RWPE2 (cell line): Measurements from ENCODE around the gene FAM136A.
"Not testable (repeated sequence)": the region's sequence is repeated elsewhere in the genome, so short reads cannot be mapped to it uniquely, and the experiment has no call there.

ENCODE experiments used
- ATAC-seq: fragments of 200-7000 bp; cut with Tn5 transposase; 3 replicates; pipeline ENCODE4 v1.9.1; 2021; ENCODE audit warnings: low read depth
- DNase-seq: peaks from one replicate; pipeline ENCODE4 v3.0.0-alpha.2; 2020; ENCODE audit warnings: low spot score
- H3K27ac ChIP-seq: fragments of 450-650 bp; 2 replicates; pipeline ENCODE4 v1.5.1; 2017; ENCODE audit warnings: mild to moderate bottlenecking; ENCODE audit not compliant: poor library complexity, severe bottlenecking
- H3K27me3 ChIP-seq: fragments of 250-450 bp; sonication (Bioruptor Pico); 2 replicates; pipeline ENCODE4 v1.5.1; 2021; ENCODE audit warnings: mild to moderate bottlenecking, moderate library complexity; ENCODE audit not compliant: insufficient read depth, poor library complexity, severe bottlenecking
- H3K36me3 ChIP-seq: fragments of 250-450 bp; sonication (Bioruptor Pico); 2 replicates; pipeline ENCODE4 v1.5.1; 2020; ENCODE audit warnings: low read depth, mild to moderate bottlenecking, moderate library complexity
- H3K4me1 ChIP-seq: fragments of 250-450 bp; sonication (Bioruptor Pico); 2 replicates; pipeline ENCODE4 v1.5.1; 2021; ENCODE audit warnings: mild to moderate bottlenecking, moderate library complexity; ENCODE audit not compliant: insufficient read depth, poor library complexity, severe bottlenecking
- H3K4me3 ChIP-seq: fragments of 250-450 bp; sonication (Bioruptor Pico); 2 replicates; pipeline ENCODE4 v1.5.1; 2021; ENCODE audit warnings: mild to moderate bottlenecking, moderate library complexity; ENCODE audit not compliant: severe bottlenecking
- H3K9me3 ChIP-seq: fragments of 250-450 bp; sonication (Bioruptor Pico); 2 replicates; pipeline ENCODE4 v1.5.1; 2021; ENCODE audit warnings: mild to moderate bottlenecking, moderate library complexity; ENCODE audit not compliant: severe bottlenecking
- TF ChIP-seq, protein P1 (sequence below): fragments of 450-650 bp; IDR thresholded peaks from one replicate; pipeline ENCODE4 v1.5.1; 2017; ENCODE audit warnings: mild to moderate bottlenecking, moderate library complexity; ENCODE audit not compliant: poor library complexity, severe bottlenecking

The FAM136A gene

GRCh38 chr2:70282439-70282838, 19.4 kb downstream of the FAM136A start:
- Histone ChIP-seq H3K27me3 (no peaks in the 10 kb centered on the region), H3K36me3 (peaks cover 87% of the 10 kb centered on the region), H3K9me3 (no peaks in the 10 kb centered on the region), H3K4me3 (no peak overlapping the region), H3K4me1 (no peaks in the 10 kb centered on the region), H3K27ac (no peak overlapping the region)
- DNase-seq (no peak), ATAC-seq (no peak)
- TF ChIP-seq, protein P1, sequence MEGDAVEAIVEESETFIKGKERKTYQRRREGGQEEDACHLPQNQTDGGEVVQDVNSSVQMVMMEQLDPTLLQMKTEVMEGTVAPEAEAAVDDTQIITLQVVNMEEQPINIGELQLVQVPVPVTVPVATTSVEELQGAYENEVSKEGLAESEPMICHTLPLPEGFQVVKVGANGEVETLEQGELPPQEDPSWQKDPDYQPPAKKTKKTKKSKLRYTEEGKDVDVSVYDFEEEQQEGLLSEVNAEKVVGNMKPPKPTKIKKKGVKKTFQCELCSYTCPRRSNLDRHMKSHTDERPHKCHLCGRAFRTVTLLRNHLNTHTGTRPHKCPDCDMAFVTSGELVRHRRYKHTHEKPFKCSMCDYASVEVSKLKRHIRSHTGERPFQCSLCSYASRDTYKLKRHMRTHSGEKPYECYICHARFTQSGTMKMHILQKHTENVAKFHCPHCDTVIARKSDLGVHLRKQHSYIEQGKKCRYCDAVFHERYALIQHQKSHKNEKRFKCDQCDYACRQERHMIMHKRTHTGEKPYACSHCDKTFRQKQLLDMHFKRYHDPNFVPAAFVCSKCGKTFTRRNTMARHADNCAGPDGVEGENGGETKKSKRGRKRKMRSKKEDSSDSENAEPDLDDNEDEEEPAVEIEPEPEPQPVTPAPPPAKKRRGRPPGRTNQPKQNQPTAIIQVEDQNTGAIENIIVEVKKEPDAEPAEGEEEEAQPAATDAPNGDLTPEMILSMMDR = no peak

DNA sequence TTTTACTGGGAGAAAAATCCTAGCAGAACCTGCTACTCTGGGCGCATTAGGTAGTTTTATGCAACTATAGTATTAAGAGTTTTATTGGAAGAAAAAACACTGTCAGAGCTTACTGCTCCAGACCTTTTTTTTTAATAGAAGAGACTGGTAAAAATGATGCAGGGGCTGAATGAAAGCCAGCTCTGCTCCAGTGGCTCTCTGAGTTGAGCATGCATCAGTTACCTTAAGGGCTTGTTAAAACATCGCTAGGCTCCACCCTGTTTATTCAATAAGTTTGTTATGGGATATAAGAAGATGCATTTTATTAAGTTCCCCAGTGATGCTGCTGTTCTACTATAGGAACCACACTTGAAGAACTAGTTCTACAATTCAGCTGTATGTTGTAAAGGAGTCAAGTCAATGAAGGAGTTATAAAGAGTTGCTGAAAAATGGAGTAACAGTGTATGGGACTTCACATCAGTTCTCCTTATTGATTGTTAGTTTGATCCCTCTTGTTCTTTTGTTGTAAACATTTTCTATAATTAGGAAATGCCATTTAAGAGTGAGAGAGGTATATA, 21.5 kb downstream of the FAM136A start:
- Histone ChIP-seq H3K36me3 (peaks cover 84% of the 10 kb centered on the region), H3K27me3 (no peaks in the 10 kb centered on the region), H3K4me3 (no peak overlapping the region), H3K9me3 (no peaks in the 10 kb centered on the region), H3K27ac (no peak overlapping the region), H3K4me1 (no peaks in the 10 kb centered on the region)
- DNase-seq (no peak), ATAC-seq (no peak)
- TF ChIP-seq, protein P1 = no peak

GRCh38 chr2:70270323-70270722, 31.5 kb downstream of the FAM136A start:
- no peak overlapping the region for H3K27ac ChIP-seq

DNA sequence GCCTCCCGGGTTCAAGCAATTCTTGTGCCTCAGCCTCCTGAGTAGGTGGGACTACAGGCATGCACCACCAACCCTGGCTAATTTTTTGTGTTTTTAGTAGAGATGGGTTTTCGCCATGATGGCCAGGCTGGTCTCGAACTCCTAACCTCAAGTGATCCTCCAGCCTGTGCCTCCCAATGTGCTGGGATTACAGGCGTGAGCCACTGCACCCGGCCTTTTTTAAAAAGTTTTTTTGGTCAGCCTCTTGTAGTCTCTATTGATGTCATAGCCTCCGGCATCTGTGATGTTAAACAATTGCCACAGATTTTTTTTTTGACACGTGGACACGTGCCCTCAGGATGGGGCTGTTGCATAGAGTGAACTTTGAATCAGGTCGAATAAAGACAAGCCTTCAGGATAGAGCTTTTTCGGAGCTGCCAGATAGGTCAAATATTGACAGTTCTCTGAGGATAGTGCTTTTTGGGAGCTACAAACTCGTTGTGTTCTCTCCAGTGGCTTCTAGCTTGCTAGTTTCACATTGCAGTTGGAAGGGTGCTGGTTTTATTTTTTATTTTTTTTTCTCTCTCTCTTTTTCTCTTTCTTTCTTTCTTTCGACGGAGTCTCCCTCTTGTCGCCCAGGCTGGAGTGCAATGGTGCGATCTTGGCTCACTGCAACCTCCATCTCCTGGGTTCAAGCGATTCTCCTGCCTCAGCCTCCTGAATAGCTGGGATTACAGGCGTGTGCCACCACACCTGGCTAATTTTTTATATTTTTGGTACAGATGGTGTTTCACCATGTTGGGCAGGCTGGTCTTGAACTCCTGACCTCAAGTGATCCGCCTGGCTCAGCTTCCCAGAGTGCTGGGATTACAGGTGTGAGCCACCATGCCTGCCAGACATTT, 32.2 kb downstream of the FAM136A start:
- H3K36me3 ChIP-seq = peaks cover 16% of the 10 kb centered on the region
- H3K27ac ChIP-seq, DNase-seq, H3K9me3 ChIP-seq, H3K27me3 ChIP-seq, ATAC-seq, H3K4me3 ChIP-seq, H3K4me1 ChIP-seq: not testable (repeated sequence)

More at GRCh38 chr2:70270323-70270722, 31.5 kb downstream of the FAM136A start:
- ATAC-seq (no peak), DNase-seq (no peak)
- TF ChIP-seq, protein P1 = no peak
- no peaks in the 10 kb centered on the region for H3K9me3 ChIP-seq
- H3K36me3 ChIP-seq = peaks cover 21% of the 10 kb centered on the region
- H3K27me3 ChIP-seq = no peaks in the 10 kb centered on the region
- H3K4me1 ChIP-seq = no peaks in the 10 kb centered on the region
- no peak overlapping the region for H3K4me3 ChIP-seq

DNA sequence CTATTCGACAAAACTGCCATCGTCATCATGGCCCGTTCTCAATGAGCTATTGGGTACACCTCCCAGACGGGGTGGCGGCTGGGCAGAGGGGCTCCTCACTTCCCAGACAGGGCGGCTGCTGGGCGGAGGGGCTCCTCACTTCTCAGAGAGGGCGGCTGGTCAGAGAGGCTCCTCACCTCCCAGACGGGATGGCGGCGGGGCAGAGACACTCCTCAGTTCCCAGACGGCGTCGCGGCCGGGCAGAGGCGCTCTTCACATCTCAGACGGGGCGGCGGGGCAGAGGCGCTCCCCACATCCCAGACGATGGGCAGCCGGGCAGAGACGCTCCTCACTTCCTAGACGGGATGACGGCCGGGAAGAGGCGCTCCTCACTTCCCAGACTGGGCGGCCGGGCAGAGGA, 34.9 kb downstream of the FAM136A start:
- ATAC-seq, DNase-seq, H3K27ac ChIP-seq, H3K4me1 ChIP-seq, H3K4me3 ChIP-seq, H3K9me3 ChIP-seq, H3K27me3 ChIP-seq: not testable (repeated sequence)
- H3K36me3 ChIP-seq = peaks cover 15% of the 10 kb centered on the region

DNA sequence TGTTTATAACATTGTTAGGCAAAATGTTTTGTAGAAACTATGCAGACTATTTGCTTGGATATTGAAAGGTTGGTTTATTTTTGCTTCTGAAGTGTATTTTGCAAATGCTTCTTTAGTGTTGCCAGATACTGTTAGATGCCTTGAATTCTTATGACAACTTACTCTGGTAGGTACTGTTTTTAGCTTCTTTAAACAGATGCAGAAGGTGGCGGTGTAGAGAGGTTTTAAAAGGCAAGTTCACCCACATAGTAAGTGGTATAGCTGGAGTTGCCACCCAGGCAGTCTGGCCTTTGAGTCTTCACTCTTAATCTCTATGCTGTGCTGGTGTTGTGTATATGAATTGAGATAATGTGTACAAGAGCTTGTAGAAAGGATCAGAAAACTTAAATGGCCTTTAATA, 40.4 kb downstream of the FAM136A start:
- Histone ChIP-seq H3K4me1 (no peaks in the 10 kb centered on the region), H3K27me3 (no peaks in the 10 kb centered on the region), H3K4me3 (no peak overlapping the region), H3K27ac (no peak overlapping the region), H3K36me3 (peaks cover 27% of the 10 kb centered on the region), H3K9me3 (no peaks in the 10 kb centered on the region)
- no peak for DNase-seq
- ATAC-seq = no peak
- TF ChIP-seq, protein P1 = no peak
